HepG2 (cell line): ENCODE results near the gene SLC16A14. TPM values are rescaled to one million over a fixed set of nuclear protein-coding genes. Genes with fewer than 3 reads are reported as not detected.
A peak's percentile ranks its signal among the peaks of the same experiment; 100 is the strongest.

Experiments
- ATAC-seq: fragments of 200-7000 bp; cut with Tn5 transposase; 3 replicates; pipeline ENCODE4 v1.9.1; 2020; ENCODE audit warnings: mild to moderate bottlenecking, moderate library complexity
- BruUV-seq: library from RNA; stranded (reverse); fragments of 400-500 nt; replicated peaks from 2 replicates; lab custom pipeline; 2021; lab: Mats Ljungman, UMichigan
- CTCF ChIA-PET: fragments of 300-600 bp; formaldehyde crosslinking; extraction: SDS; loops from one replicate; lab custom pipeline; 2021; ENCODE audit warnings: low total read pairs, inconsistent platforms, low intra/inter-chr PET ratio; lab: Yijun Ruan, JAX
- POLR2A ChIA-PET: fragments of 350-600 bp; sonication (Branson Sonifier 250); formaldehyde crosslinking; loops from one replicate; lab custom pipeline; 2020; ENCODE audit warnings: antibody characterized with exemption, inconsistent platforms; lab: Yijun Ruan, JAX
- DNase-seq: peaks from one replicate; pipeline ENCODE4 v3.0.0-alpha.2; 2015; ENCODE audit warnings: low spot score
- FAIRE-seq: peaks from 3 replicates; lab custom pipeline; 2011; peaks lifted over from hg19 to GRCh38; lab: Jason Lieb, UNC
- H2AFZ ChIP-seq: one replicate; pipeline ENCODE4 v1.6.1; 2011; ENCODE audit warnings: low read length, inconsistent platforms
- H3K27ac ChIP-seq: fragments of 300-600 bp; 3 replicates; pipeline ENCODE4 v1.8.0; 2011; ENCODE audit warnings: mixed run types, mild to moderate bottlenecking, mixed read lengths, low read length, inconsistent platforms; ENCODE audit not compliant: insufficient read depth; ENCODE audit errors: extremely low read length
- H3K27me3 ChIP-seq, 2 experiments: fragments of 200-600 bp in 1 of 2; 2 replicates in 1 of 2; 3 replicates in 1 of 2; pipeline versions ENCODE4 v1.6.0 to v1.8.0; 2011; ENCODE audit warnings: low read length in 2 of 2, mild to moderate bottlenecking in 2 of 2, moderate library complexity in 2 of 2, inconsistent platforms in 1 of 2; ENCODE audit not compliant: insufficient read depth in 2 of 2, control insufficient read depth in 1 of 2
- H3K36me3 ChIP-seq, 2 experiments: fragments of 200-600 bp in 1 of 2; replicated peaks in 1 of 2; 2 replicates in 1 of 2; 3 replicates in 1 of 2; pipeline versions ENCODE4 v1.5.1 to v1.8.0; 2011; ENCODE audit warnings: low read length in 2 of 2, inconsistent platforms in 1 of 2; ENCODE audit not compliant: insufficient read depth in 2 of 2, control insufficient read depth in 1 of 2
- H3K4me1 ChIP-seq: 2 replicates; pipeline ENCODE4 v1.5.1; 2012; ENCODE audit warnings: low read length, inconsistent platforms; ENCODE audit not compliant: insufficient read depth
- H3K4me2 ChIP-seq: 2 replicates; pipeline ENCODE4 v1.6.0; 2011; ENCODE audit warnings: low read depth, low read length, inconsistent platforms
- H3K4me3 ChIP-seq, 3 experiments: fragments of 200-600 bp in 1 of 3; sonication (generic), shearing (Covaris generic) in 1 of 3; replicated peaks in 1 of 3; 2 replicates each; pipeline ENCODE4 v1.5.1; 2011 to 2016; ENCODE audit warnings: low read length in 3 of 3, inconsistent platforms in 2 of 3, low read depth in 2 of 3, mild to moderate bottlenecking in 2 of 3, control low read depth in 1 of 3, mixed read lengths in 1 of 3; ENCODE audit not compliant: insufficient read depth in 1 of 3
- H3K79me2 ChIP-seq: one replicate; pipeline ENCODE4 v1.6.1; 2011; ENCODE audit warnings: low read length, inconsistent platforms; ENCODE audit not compliant: insufficient read depth
- H3K9ac ChIP-seq: 2 replicates; pipeline ENCODE4 v1.6.0; 2011; ENCODE audit warnings: mild to moderate bottlenecking, low read depth, low read length, inconsistent platforms; ENCODE audit not compliant: insufficient read depth
- H3K9me3 ChIP-seq: 2 replicates; pipeline ENCODE4 v1.5.1; 2012; ENCODE audit warnings: mild to moderate bottlenecking, low read length
- H4K20me1 ChIP-seq: 2 replicates; pipeline ENCODE4 v1.6.0; 2011; ENCODE audit warnings: inconsistent platforms, mild to moderate bottlenecking, low read length, moderate library complexity; ENCODE audit not compliant: insufficient read depth
- CEBPB ChIP-seq: IDR thresholded peaks from 2 replicates; pipeline ENCODE4 v1.6.1; 2011; ENCODE audit warnings: low read depth, low read length, improper control_type of control experiment, borderline replicate concordance
- JUNB ChIP-seq: sonication (generic); formaldehyde crosslinking; IDR thresholded peaks from 2 replicates; pipeline ENCODE4 v1.8.0; 2022; ENCODE audit warnings: missing genetic modification reagents, mild to moderate bottlenecking, borderline replicate concordance
- ZNF562 ChIP-seq: sonication (generic); formaldehyde crosslinking; IDR thresholded peaks from 2 replicates; pipeline ENCODE4 v1.8.0; 2022; ENCODE audit warnings: missing genetic modification reagents, borderline replicate concordance
- WGBS: methylation state at CpG from one replicate; pipeline ENCODE4 v1.1.6; 2017; ENCODE audit warnings: low lambda C conversion rate; 5-methylcytosine and 5-hydroxymethylcytosine counted together
- in situ Hi-C: cut with HindIII; loops from 2 replicates; pipeline ENCODE4 v1.10.0; 2017; ENCODE audit warnings: low pct_unique_long_range_greater_than_20kb; ENCODE audit not compliant: extremely low pct_ligation_motif_present
- intact Hi-C: fragments of 100-400 bp; cut with micrococcal nuclease; formaldehyde crosslinking; loops from one replicate; pipeline ENCODE4 v1.10.0; 2022; ENCODE audit not compliant: unreplicated experiment
- polyA plus RNA-seq, 8 experiments: library from polyadenylated mRNA; depleted of rRNA in 3 of 8; stranded (reverse) in 7 of 8; unstranded in 1 of 8; fragments of >200 nt; fragmentation: Illumina TruSeq in 4 of 8; extraction: Trizol in 4 of 8; gene quantifications; 2 replicates each; pipeline versions ENCODE4 v1.2.1 to v1.2.3, GENCODE V29; 2011 to 2016; ENCODE audit warnings: low read depth in 4 of 8, missing spikeins in 1 of 8, mixed read lengths in 1 of 8; ENCODE audit not compliant: insufficient read depth in 1 of 8
- total RNA-seq, 5 experiments: library from RNA; depleted of rRNA; stranded (reverse); fragments of >200 nt; fragmentation: Illumina TruSeq; extraction: Trizol; gene quantifications; 2 replicates each; pipeline ENCODE4 v1.2.3, GENCODE V29; 2016; ENCODE audit warnings: low read depth in 1 of 5

SLC16A14 gene
- total and polyA plus RNA-seq, 2 of the 13 experiments (the other 11 are each of a cell fraction or from before 2014, with no cell fraction given) = 0.05 TPM; not detected in 1

- Histone ChIP-seq H3K4me1 (peaks cover 22% of the 10 kb centered on the region), H2AFZ (no peak overlapping the region), H3K9ac (no peak overlapping the region), H3K4me3 (no peak overlapping the region), H3K27ac (no peak overlapping the region), H4K20me1 (no peaks in the 10 kb centered on the region), H3K4me2 (no peak overlapping the region), H3K36me3 (no peaks in the 10 kb centered on the region), H3K9me3 (peaks cover 9% of the 10 kb centered on the region), H3K79me2 (no peaks in the 10 kb centered on the region), H3K27me3 (peaks cover 3 to 23% of the 10 kb centered on the region in 2 experiments; a peak in 4 of 5 replicates)
- intact Hi-C loops = no loop called here
- ATAC-seq (no peak), FAIRE-seq (no peak), DNase-seq (no peak)
- BruUV-seq = no TSS peak
- CTCF ChIA-PET = no interaction called here
- no peak for TF ChIP-seq JUNB (CRISPR knock-in tag)
- in situ Hi-C loops = loop anchor here (25.0 kb wide), 1 partner anchor 793 kb away; no protein-coding TSS in a partner anchor
- POLR2A ChIA-PET = no interaction called here
- WGBS = 19% methylated on average over 3 of the region's 3 CpGs
Measured at GRCh38 chr2:230019742-230020141, 49.0 kb downstream of the SLC16A14 start.

GRCh38 chr2:230018153-230018552 is 50.6 kb downstream of the SLC16A14 start:
- TF ChIP-seq CEBPB (0 out of 2 replicates have a peak, but pooled peaks have one; percentile 19), ZNF562 (CRISPR knock-in tag) (no peak)
- no peak for ATAC-seq
- 74% methylated on average over 4 of the region's 4 CpGs for WGBS
- DNase-seq = no peak
- no peak for FAIRE-seq
- H3K36me3 ChIP-seq = no peaks in the 10 kb centered on the region
- in situ Hi-C loops (loop anchor here (25.0 kb wide), 1 partner anchor 794 kb away; no protein-coding TSS in a partner anchor), intact Hi-C loops (no loop called here)
- H3K9me3 ChIP-seq = peaks cover 9% of the 10 kb centered on the region
- POLR2A ChIA-PET = no interaction called here
- no peak overlapping the region for H3K4me3 ChIP-seq
- peaks cover 22% of the 10 kb centered on the region for H3K4me1 ChIP-seq
- H3K9ac ChIP-seq = no peak overlapping the region
- H4K20me1 ChIP-seq = no peaks in the 10 kb centered on the region
- no peak overlapping the region for H3K4me2 ChIP-seq
- H3K79me2 ChIP-seq = no peaks in the 10 kb centered on the region
- no peak overlapping the region for H2AFZ ChIP-seq
- peaks cover 3 to 20% of the 10 kb centered on the region in 2 experiments; a peak in 4 of 5 replicates for H3K27me3 ChIP-seq
- H3K27ac ChIP-seq = no peak overlapping the region
- CTCF ChIA-PET = no interaction called here
- BruUV-seq = no TSS peak
